PC-9 (cell line): ENCODE results near the gene TEC. TPM values are rescaled to one million over a fixed set of nuclear protein-coding genes. Genes with fewer than 3 reads are reported as not detected.

Experiments used
- BruUV-seq: library from RNA; stranded (reverse); fragments of 400-500 nt; replicated peaks from 2 replicates; lab custom pipeline; 2021; lab: Mats Ljungman, UMichigan
- CTCF ChIA-PET: fragments of 300-600 bp; sonication (Branson Sonifier 250); formaldehyde crosslinking; loops from one replicate; lab custom pipeline; 2022; ENCODE audit warnings: antibody characterized with exemption; lab: Charles Lee
- POLR2A ChIA-PET: fragments of 300-600 bp; sonication (Branson Sonifier 250); formaldehyde crosslinking; loops from one replicate; lab custom pipeline; 2022; ENCODE audit warnings: antibody characterized with exemption; ENCODE audit not compliant: unreplicated experiment; lab: Charles Lee
- DNase-seq, 2 experiments: peaks; one replicate each; pipeline versions ENCODE4 v3.0.0 to v3.0.0-alpha.2; 2015 to 2022; ENCODE audit warnings: mixed read lengths in 1 of 2
- H2AFZ ChIP-seq: fragments of 200-600 bp; sonication (generic); 2 replicates; pipeline ENCODE4 v1.8.1; 2017; ENCODE audit warnings: antibody characterized with exemption
- H3F3A ChIP-seq: fragments of 200-600 bp; sonication (generic); 2 replicates; pipeline ENCODE4 v1.8.1; 2017; ENCODE audit warnings: antibody characterized with exemption, mild to moderate bottlenecking, low read depth; ENCODE audit not compliant: insufficient read depth
- H3K27ac ChIP-seq: fragments of 200-600 bp; sonication (generic); 2 replicates; pipeline ENCODE4 v1.6.1; 2016; ENCODE audit warnings: mixed run types
- H3K27me3 ChIP-seq: fragments of 200-600 bp; sonication (generic); 2 replicates; pipeline ENCODE4 v1.6.1; 2016; ENCODE audit warnings: low read depth, mixed run types; ENCODE audit not compliant: insufficient read depth
- H3K36me3 ChIP-seq: fragments of 200-600 bp; sonication (generic); 2 replicates; pipeline ENCODE4 v1.6.1; 2016; ENCODE audit warnings: low read depth, mixed run types
- H3K4me1 ChIP-seq: fragments of 200-600 bp; sonication (generic); replicated peaks from 2 replicates; pipeline ENCODE4 v1.6.1; 2016; ENCODE audit warnings: mixed run types; ENCODE audit not compliant: insufficient read depth
- H3K4me2 ChIP-seq: fragments of 200-600 bp; sonication (generic); 2 replicates; pipeline ENCODE4 v1.6.1; 2017; ENCODE audit warnings: mixed run types
- H3K4me3 ChIP-seq: fragments of 200-600 bp; sonication (generic); 2 replicates; pipeline ENCODE4 v1.6.1; 2016; ENCODE audit warnings: mixed run types
- H3K79me2 ChIP-seq: fragments of 200-600 bp; sonication (generic); 2 replicates; pipeline ENCODE4 v1.6.1; 2017; ENCODE audit warnings: low read depth, mixed run types
- H3K9me2 ChIP-seq: fragments of 200-600 bp; sonication (generic); 2 replicates; pipeline ENCODE4 v1.8.1; 2017; ENCODE audit warnings: mild to moderate bottlenecking; ENCODE audit not compliant: insufficient read depth
- H3K9me3 ChIP-seq: fragments of 200-600 bp; sonication (generic); 2 replicates; pipeline ENCODE4 v1.8.1; 2016; ENCODE audit warnings: low read depth; ENCODE audit not compliant: insufficient read depth
- H4K20me1 ChIP-seq: fragments of 200-600 bp; sonication (generic); 2 replicates; pipeline ENCODE4 v1.8.1; 2017; ENCODE audit not compliant: insufficient read depth
- EZH2 ChIP-seq: fragments of 200-600 bp; sonication (generic); IDR thresholded peaks from 2 replicates; pipeline ENCODE4 v1.8.0; 2017; ENCODE audit warnings: antibody characterized with exemption, low read depth
- intact Hi-C: fragments of 100-400 bp; cut with micrococcal nuclease; formaldehyde crosslinking; loops from one replicate; pipeline ENCODE4 v1.10.0; 2022; ENCODE audit not compliant: unreplicated experiment
- total RNA-seq: library from RNA; stranded (reverse); gene quantifications from 2 replicates; pipeline ENCODE4 v1.2.3, GENCODE V29; 2021
- TF ChIP-seq, protein P1 (sequence below): fragments of 200-600 bp; sonication (generic); conservative IDR thresholded peaks from 2 replicates; pipeline ENCODE4 v1.6.1; 2017; ENCODE audit warnings: mixed run types, antibody characterized with exemption, mild to moderate bottlenecking, moderate library complexity

TEC gene
- total RNA-seq, 1 experiment from 2014 or later: 6.2 TPM

DNA sequence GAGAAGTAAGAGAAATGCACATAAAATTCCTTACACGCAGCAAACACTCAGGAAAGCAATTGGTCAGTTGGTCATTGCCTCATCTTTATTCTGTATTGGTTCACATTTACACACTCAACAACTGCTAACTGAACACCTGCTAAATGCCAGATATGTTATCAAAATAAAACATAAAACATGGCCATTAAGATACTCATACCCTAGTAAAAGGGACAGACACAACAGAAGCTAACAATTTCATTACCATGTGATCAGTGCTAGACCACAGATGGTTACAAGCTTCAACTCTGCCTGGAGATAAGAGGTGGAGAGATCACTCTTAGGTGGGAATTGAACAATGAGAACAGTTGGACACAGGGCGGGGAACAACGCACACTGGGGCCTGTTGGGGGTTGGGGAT is 26.2 kb downstream of the TEC start:
- Histone ChIP-seq H3K36me3 (0 out of 2 replicates have a peak, but pooled peaks cover 4% of the 10 kb centered on the region), H3K79me2 (no peaks in the 10 kb centered on the region), H4K20me1 (peaks cover 4% of the 10 kb centered on the region; the same call in 1 of the 2 replicates), H3K27me3 (no peaks in the 10 kb centered on the region), H3K4me3 (no peak overlapping the region), H3K4me2 (no peak overlapping the region), H3K9me2 (no peaks in the 10 kb centered on the region), H3K9me3 (peaks cover 10% of the 10 kb centered on the region), H3F3A (no peaks in the 10 kb centered on the region), H3K4me1 (0 out of 2 replicates have a peak, but pooled peaks cover 7% of the 10 kb centered on the region), H3K27ac (no peak overlapping the region), H2AFZ (no peak overlapping the region)
- TF ChIP-seq, protein P1, sequence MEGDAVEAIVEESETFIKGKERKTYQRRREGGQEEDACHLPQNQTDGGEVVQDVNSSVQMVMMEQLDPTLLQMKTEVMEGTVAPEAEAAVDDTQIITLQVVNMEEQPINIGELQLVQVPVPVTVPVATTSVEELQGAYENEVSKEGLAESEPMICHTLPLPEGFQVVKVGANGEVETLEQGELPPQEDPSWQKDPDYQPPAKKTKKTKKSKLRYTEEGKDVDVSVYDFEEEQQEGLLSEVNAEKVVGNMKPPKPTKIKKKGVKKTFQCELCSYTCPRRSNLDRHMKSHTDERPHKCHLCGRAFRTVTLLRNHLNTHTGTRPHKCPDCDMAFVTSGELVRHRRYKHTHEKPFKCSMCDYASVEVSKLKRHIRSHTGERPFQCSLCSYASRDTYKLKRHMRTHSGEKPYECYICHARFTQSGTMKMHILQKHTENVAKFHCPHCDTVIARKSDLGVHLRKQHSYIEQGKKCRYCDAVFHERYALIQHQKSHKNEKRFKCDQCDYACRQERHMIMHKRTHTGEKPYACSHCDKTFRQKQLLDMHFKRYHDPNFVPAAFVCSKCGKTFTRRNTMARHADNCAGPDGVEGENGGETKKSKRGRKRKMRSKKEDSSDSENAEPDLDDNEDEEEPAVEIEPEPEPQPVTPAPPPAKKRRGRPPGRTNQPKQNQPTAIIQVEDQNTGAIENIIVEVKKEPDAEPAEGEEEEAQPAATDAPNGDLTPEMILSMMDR: no peak
- no peak for TF ChIP-seq EZH2
- intact Hi-C loops: no loop called here
- DNase-seq: no peak
- POLR2A ChIA-PET: no interaction called here
- CTCF ChIA-PET: no interaction called here
- no TSS peak for BruUV-seq

DNA sequence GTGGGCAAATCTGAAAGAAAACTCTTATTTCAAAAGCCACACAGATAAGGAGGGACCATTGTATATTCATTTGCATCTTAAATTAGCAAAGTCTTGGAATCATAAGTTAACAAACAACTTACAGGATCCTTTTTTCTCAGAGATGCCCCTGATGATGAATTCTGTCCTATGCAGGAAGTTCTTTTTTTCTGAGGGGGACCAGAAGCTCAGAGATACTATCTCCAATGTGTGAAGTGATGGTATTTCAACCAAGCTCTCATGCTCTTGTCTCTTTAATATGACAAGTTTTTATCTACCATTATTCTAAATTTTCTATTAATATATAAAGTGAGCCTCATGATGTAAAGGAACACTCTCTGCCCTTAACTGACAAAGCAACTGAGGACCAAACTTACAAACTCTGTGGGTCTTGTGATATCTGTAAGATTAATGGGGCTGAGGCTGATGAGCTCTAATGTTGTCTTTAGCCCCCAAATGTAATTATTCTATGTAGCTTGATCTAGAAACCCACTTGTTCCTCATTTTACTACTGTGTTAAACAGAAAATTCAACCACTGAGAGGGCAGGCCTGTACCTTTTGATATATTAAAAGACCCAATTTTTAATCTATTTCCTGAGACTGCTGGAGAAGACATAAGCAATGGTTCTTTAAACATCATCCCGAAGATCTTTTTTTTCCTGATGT is 27.0 kb downstream of the TEC start:
- Histone ChIP-seq H4K20me1 (peaks cover 4% of the 10 kb centered on the region; the same call in 1 of the 2 replicates), H3K4me2 (no peak overlapping the region), H3K4me3 (no peak overlapping the region), H3F3A (no peaks in the 10 kb centered on the region), H3K27ac (no peak overlapping the region), H3K9me2 (no peaks in the 10 kb centered on the region), H3K79me2 (no peaks in the 10 kb centered on the region), H2AFZ (no peak overlapping the region), H3K27me3 (no peaks in the 10 kb centered on the region), H3K36me3 (0 out of 2 replicates have a peak, but pooled peaks cover 4% of the 10 kb centered on the region), H3K4me1 (0 out of 2 replicates have a peak, but pooled peaks cover 10% of the 10 kb centered on the region), H3K9me3 (peaks cover 10% of the 10 kb centered on the region)
- ChIA-PET CTCF (no interaction called here), POLR2A (no interaction called here)
- no TSS peak for BruUV-seq
- no peak for DNase-seq
- intact Hi-C loops: no loop called here
- no peak for TF ChIP-seq EZH2
- TF ChIP-seq, protein P1: no peak

DNA sequence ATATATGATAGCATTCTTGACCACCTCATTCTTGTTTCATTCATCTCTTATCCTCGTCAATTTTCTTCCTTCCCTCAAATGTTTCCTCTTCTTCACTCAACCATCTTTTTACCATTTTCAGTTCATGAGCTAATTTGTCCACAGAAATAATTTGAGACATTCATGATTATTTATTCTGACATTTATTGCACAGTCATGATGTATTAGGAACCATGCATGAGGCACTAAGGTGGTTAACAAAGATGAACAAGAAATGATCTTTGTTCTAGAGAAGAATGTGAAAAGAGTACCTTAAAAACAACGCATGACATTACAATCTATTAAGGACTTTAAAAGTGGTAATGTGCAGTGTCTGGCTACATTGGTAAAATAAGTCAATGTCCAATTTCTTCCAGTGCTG is 27.9 kb downstream of the TEC start:
- Histone ChIP-seq H3K4me2 (no peak overlapping the region), H3K9me3 (peaks cover 5% of the 10 kb centered on the region; the same call in 1 of the 2 replicates), H4K20me1 (peaks cover 4% of the 10 kb centered on the region; the same call in 1 of the 2 replicates), H3K4me1 (0 out of 2 replicates have a peak, but pooled peaks cover 3% of the 10 kb centered on the region), H3K79me2 (no peaks in the 10 kb centered on the region), H3K27me3 (no peaks in the 10 kb centered on the region), H3K9me2 (no peaks in the 10 kb centered on the region; the same call in 1 of the 2 replicates), H3K36me3 (no peaks in the 10 kb centered on the region), H2AFZ (no peak overlapping the region), H3K27ac (no peak overlapping the region), H3K4me3 (no peak overlapping the region), H3F3A (no peaks in the 10 kb centered on the region)
- POLR2A ChIA-PET: no interaction called here
- no peak for DNase-seq
- TF ChIP-seq, protein P1: no peak
- no peak for TF ChIP-seq EZH2
- CTCF ChIA-PET: no interaction called here
- BruUV-seq: no TSS peak
- intact Hi-C loops: no loop called here
